ENCODE results near the gene CCDC88C.

CCDC88C gene

GRCh38 chr14:91368776-91369416 lies 48.7 kb downstream of the CCDC88C start:
- Histone ChIP-seq H3K4me2 (peak overlapping the region; percentile 52), H3K27ac (peak overlapping the region; percentile 99), H3K4me1 (ENCODE audit: low read depth, poor library complexity, severe bottlenecking) (peaks cover 96% of the 10 kb centered on the region), H3K9ac (peak overlapping the region; percentile 78; the same call in 1 of the 2 replicates), H3K36me3 (ENCODE audit: insufficient read depth) (no peaks in the 10 kb centered on the region), H2AFZ (ENCODE audit: low read depth) (no peak overlapping the region), H3K79me2 (ENCODE audit: insufficient read depth, low read depth) (peaks cover 75% of the 10 kb centered on the region), H4K20me1 (ENCODE audit: insufficient read depth) (no peaks in the 10 kb centered on the region), H3K27me3 (ENCODE audit: insufficient read depth, low read depth) (no peaks in the 10 kb centered on the region), H3K4me3 (IDR thresholded peaks at IDR 0.05; ENCODE audit: insufficient read depth, low read depth, low read length) (no peak overlapping the region)
- no peak for TF ChIP-seq CTCF (conservative IDR thresholded peaks at IDR 0.05; ENCODE audit: low read depth, low read length)

GRCh38 chr14:91367173-91368171 lies 50.1 kb downstream of the CCDC88C start:
- H4K20me1 ChIP-seq (ENCODE audit: insufficient read depth), result no peaks in the 10 kb centered on the region
- peak overlapping the region; percentile 52 for H3K4me2 ChIP-seq
- H3K27ac ChIP-seq, result peak overlapping the region; percentile 99
- peaks cover 87% of the 10 kb centered on the region for H3K79me2 ChIP-seq (ENCODE audit: insufficient read depth, low read depth)
- H3K9ac ChIP-seq, result peak overlapping the region; percentile 78
- no peaks in the 10 kb centered on the region for H3K36me3 ChIP-seq (ENCODE audit: insufficient read depth)
- no peak overlapping the region for H3K4me3 ChIP-seq (IDR thresholded peaks at IDR 0.05; ENCODE audit: insufficient read depth, low read depth, low read length)
- TF ChIP-seq CTCF (conservative IDR thresholded peaks at IDR 0.05; ENCODE audit: low read depth, low read length), result no peak
- H3K4me1 ChIP-seq (ENCODE audit: low read depth, poor library complexity, severe bottlenecking), result peaks cover 96% of the 10 kb centered on the region
- no peak overlapping the region for H2AFZ ChIP-seq (ENCODE audit: low read depth)
- H3K27me3 ChIP-seq (ENCODE audit: insufficient read depth, low read depth), result no peaks in the 10 kb centered on the region

DNA sequence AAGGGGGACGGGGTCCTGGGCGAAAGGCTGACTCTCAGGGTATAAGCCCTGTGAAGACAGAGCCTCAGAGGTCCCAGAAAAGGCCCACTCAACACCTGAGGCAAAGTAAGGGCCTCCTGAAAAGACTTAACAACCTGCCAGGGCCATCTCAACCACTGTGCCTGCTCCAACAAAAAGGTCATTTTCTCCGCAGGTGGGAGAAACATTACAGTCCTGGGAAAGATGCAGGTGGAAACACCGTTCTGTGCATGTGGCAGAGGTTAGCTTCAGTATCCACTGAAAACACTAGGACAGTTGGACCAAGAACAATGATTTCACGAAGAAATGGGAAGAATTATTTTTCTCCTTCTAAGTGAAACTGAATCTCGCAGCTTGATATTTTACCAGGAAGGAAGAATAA lies 50.9 kb downstream of the CCDC88C start:
- no peaks in the 10 kb centered on the region for H4K20me1 ChIP-seq (ENCODE audit: insufficient read depth)
- no peak overlapping the region for H3K4me3 ChIP-seq (IDR thresholded peaks at IDR 0.05; ENCODE audit: insufficient read depth, low read depth, low read length)
- peaks cover 91% of the 10 kb centered on the region for H3K79me2 ChIP-seq (ENCODE audit: insufficient read depth, low read depth)
- no peaks in the 10 kb centered on the region for H3K36me3 ChIP-seq (ENCODE audit: insufficient read depth)
- H3K27ac ChIP-seq, result peak overlapping the region; percentile 99
- H3K9ac ChIP-seq, result peak overlapping the region; percentile 78; the same call in 1 of the 2 replicates
- TF ChIP-seq CTCF (conservative IDR thresholded peaks at IDR 0.05; ENCODE audit: low read depth, low read length), result no peak
- H2AFZ ChIP-seq (ENCODE audit: low read depth), result no peak overlapping the region
- H3K27me3 ChIP-seq (ENCODE audit: insufficient read depth, low read depth), result no peaks in the 10 kb centered on the region
- H3K4me2 ChIP-seq, result peak overlapping the region; percentile 52
- H3K4me1 ChIP-seq (ENCODE audit: low read depth, poor library complexity, severe bottlenecking), result peaks cover 98% of the 10 kb centered on the region

DNA sequence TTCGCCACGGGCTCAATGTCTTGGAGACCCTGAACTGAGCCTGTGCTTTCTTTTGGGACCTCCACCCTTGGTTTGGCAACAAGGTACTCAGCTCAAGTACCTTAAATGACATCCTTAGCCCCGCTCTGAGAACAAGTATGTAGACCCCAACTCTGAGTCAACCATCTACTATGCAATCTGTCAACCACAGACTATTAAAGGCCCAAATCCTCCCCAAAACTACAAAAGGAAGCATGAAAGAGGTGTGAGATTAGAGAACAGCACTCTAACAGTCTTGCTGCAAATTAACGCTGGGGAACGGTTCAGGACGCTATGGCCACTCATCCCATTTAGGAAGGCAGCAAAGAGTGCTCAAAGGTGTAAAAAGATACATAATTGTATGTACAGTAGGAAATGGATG lies 52.1 kb downstream of the CCDC88C start:
- H3K27ac ChIP-seq, result peak overlapping the region; percentile 99; the same call in 1 of the 2 replicates
- no peak overlapping the region; the same call in 1 of the 2 replicates for H3K9ac ChIP-seq
- H3K79me2 ChIP-seq (ENCODE audit: insufficient read depth, low read depth), result peaks cover 87% of the 10 kb centered on the region
- H3K36me3 ChIP-seq (ENCODE audit: insufficient read depth), result no peaks in the 10 kb centered on the region
- H3K4me1 ChIP-seq (ENCODE audit: low read depth, poor library complexity, severe bottlenecking), result peaks cover 94% of the 10 kb centered on the region
- H3K4me3 ChIP-seq (IDR thresholded peaks at IDR 0.05; ENCODE audit: insufficient read depth, low read depth, low read length), result no peak overlapping the region
- TF ChIP-seq CTCF (conservative IDR thresholded peaks at IDR 0.05; ENCODE audit: low read depth, low read length), result no peak
- no peak overlapping the region for H2AFZ ChIP-seq (ENCODE audit: low read depth)
- no peaks in the 10 kb centered on the region for H3K27me3 ChIP-seq (ENCODE audit: insufficient read depth, low read depth)
- no peaks in the 10 kb centered on the region for H4K20me1 ChIP-seq (ENCODE audit: insufficient read depth)
- H3K4me2 ChIP-seq, result no peak overlapping the region; the same call in 1 of the 2 replicates

Measured in KMS-11 (cell line).